Panc1 (cell line): Measurements from ENCODE around the gene DDX24.

ENCODE experiments used
- CTCF ChIP-seq: fragments of 450-650 bp; IDR thresholded peaks from 2 replicates; pipeline ENCODE4 v1.5.1; 2017; ENCODE audit warnings: mild to moderate bottlenecking
- POLR2AphosphoS5 ChIP-seq: IDR thresholded peaks from 2 replicates; pipeline ENCODE4 v1.6.1; 2012; ENCODE audit warnings: mild to moderate bottlenecking, low read depth, low read length, moderate library complexity
- SIN3A ChIP-seq: IDR thresholded peaks from 2 replicates; pipeline ENCODE4 v1.6.1; 2012; ENCODE audit warnings: low read depth, mild to moderate bottlenecking, low read length, moderate library complexity, borderline replicate concordance; ENCODE audit not compliant: insufficient read depth
- TF ChIP-seq, protein P1 (sequence below), 2 experiments: IDR thresholded peaks; 2 replicates each; pipeline ENCODE4 v1.6.1; 2011 to 2012; ENCODE audit warnings: low read depth in 2 of 2, control low read depth in 1 of 2, low read length in 1 of 2, mild to moderate bottlenecking in 1 of 2, moderate library complexity in 1 of 2; ENCODE audit not compliant: insufficient read depth in 1 of 2

GRCh38 chr14:94080621-94081385 lies at the start of gene DDX24, which contains the start of gene IFI27L1:
- TF ChIP-seq CTCF (no peak), POLR2AphosphoS5 (peak; percentile 70), SIN3A (no peak)
- TF ChIP-seq, protein P1, sequence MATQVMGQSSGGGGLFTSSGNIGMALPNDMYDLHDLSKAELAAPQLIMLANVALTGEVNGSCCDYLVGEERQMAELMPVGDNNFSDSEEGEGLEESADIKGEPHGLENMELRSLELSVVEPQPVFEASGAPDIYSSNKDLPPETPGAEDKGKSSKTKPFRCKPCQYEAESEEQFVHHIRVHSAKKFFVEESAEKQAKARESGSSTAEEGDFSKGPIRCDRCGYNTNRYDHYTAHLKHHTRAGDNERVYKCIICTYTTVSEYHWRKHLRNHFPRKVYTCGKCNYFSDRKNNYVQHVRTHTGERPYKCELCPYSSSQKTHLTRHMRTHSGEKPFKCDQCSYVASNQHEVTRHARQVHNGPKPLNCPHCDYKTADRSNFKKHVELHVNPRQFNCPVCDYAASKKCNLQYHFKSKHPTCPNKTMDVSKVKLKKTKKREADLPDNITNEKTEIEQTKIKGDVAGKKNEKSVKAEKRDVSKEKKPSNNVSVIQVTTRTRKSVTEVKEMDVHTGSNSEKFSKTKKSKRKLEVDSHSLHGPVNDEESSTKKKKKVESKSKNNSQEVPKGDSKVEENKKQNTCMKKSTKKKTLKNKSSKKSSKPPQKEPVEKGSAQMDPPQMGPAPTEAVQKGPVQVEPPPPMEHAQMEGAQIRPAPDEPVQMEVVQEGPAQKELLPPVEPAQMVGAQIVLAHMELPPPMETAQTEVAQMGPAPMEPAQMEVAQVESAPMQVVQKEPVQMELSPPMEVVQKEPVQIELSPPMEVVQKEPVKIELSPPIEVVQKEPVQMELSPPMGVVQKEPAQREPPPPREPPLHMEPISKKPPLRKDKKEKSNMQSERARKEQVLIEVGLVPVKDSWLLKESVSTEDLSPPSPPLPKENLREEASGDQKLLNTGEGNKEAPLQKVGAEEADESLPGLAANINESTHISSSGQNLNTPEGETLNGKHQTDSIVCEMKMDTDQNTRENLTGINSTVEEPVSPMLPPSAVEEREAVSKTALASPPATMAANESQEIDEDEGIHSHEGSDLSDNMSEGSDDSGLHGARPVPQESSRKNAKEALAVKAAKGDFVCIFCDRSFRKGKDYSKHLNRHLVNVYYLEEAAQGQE (IDR thresholded peaks at IDR 0.05; ENCODE audit: insufficient read depth in 1 of 2, low read depth in 2 of 2, low read length in 1 of 2), result no peak
